Esophagus muscularis mucosa (tissue), 4 donors: Measurements from ENCODE around the gene MAD1L1. TPM values are rescaled to one million over a fixed set of nuclear protein-coding genes. Genes with fewer than 3 reads are reported as not detected.

Source experiments
- DNase-seq: peaks from one replicate; pipeline ENCODE4 v3.0.0-alpha.2; 2017; ENCODE audit errors: extremely low spot score
- H3K27ac ChIP-seq, 4 donors: fragments of 200-600 bp; sonication (generic); replicated peaks in 1 of 4; 1 replicate in 3 of 4; 2 replicates in 1 of 4; pipeline ENCODE4 v1.5.1; 2016 to 2019; ENCODE audit warnings: mild to moderate bottlenecking in 1 of 4
- H3K27me3 ChIP-seq, 4 donors: fragments of 200-600 bp; sonication (generic); one replicate each; pipeline versions ENCODE4 v1.5.1 to v1.6.0; 2016 to 2019
- H3K36me3 ChIP-seq, 4 donors: fragments of 200-600 bp; sonication (generic); one replicate each; pipeline ENCODE4 v1.5.1; 2016 to 2019
- H3K4me1 ChIP-seq, 4 donors: fragments of 200-600 bp; sonication (generic); one replicate each; pipeline ENCODE4 v1.5.1; 2016 to 2019
- H3K4me3 ChIP-seq, 4 donors: fragments of 200-600 bp; sonication (generic); 1 replicate in 2 of 4; 2 replicates in 2 of 4; pipeline ENCODE4 v1.5.1; 2016 to 2019; ENCODE audit warnings: mild to moderate bottlenecking in 4 of 4, moderate library complexity in 1 of 4
- H3K9me3 ChIP-seq, 4 donors: fragments of 200-600 bp; sonication (generic); 1 replicate in 3 of 4; 2 replicates in 1 of 4; pipeline ENCODE4 v1.5.1; 2016 to 2019
- CTCF ChIP-seq, 3 experiments: fragments of 200-600 bp in 2 of 3; fragments of 450-650 bp in 1 of 3; sonication (generic) in 2 of 3; IDR thresholded peaks; one replicate each; pipeline ENCODE4 v1.5.1; 2017 to 2019; ENCODE audit warnings: antibody characterized with exemption in 3 of 3, mild to moderate bottlenecking in 2 of 3, moderate library complexity in 1 of 3
- EP300 ChIP-seq: sonication (generic); formaldehyde crosslinking; IDR thresholded peaks from one replicate; pipeline ENCODE4 v1.6.1; 2017; ENCODE audit warnings: antibody characterized with exemption
- POLR2A ChIP-seq: fragments of 450-650 bp; IDR thresholded peaks from one replicate; pipeline ENCODE4 v1.6.1; 2017; ENCODE audit warnings: antibody characterized with exemption, moderate library complexity, mild to moderate bottlenecking, low read depth
- POLR2AphosphoS5 ChIP-seq, 2 donors: sonication (generic); formaldehyde crosslinking; IDR thresholded peaks; one replicate each; pipeline ENCODE4 v1.6.1; 2017; ENCODE audit warnings: antibody characterized with exemption in 2 of 2
- WGBS: methylation state at CpG from one replicate; pipeline ENCODE4 v1.1.5; 2018; 5-methylcytosine and 5-hydroxymethylcytosine counted together
- intact Hi-C: fragments of 100-400 bp; cut with DNase I; formaldehyde crosslinking; loops from one replicate; pipeline ENCODE4 v1.15.1; 2023
- total RNA-seq, 4 donors: library from RNA; depleted of rRNA; stranded (reverse); fragments of >200 nt; gene quantifications; one replicate each; pipeline versions ENCODE4 v1.1.0 to v1.2.1, GENCODE V29; 2016

Gene MAD1L1
- total RNA-seq, 4 donors from 2014 or later, result 22.2 to 33.1 (median 29.5) TPM

- DNase-seq, result no peak
- intact Hi-C loops, result no loop called here
- H3K4me3 ChIP-seq, result no peak overlapping the region
Observed at GRCh38 chr7:1845536-1846311, 387.0 kb downstream of the MAD1L1 start.

GRCh38 chr7:1844951-1845390 is 387.8 kb downstream of the MAD1L1 start:
- no peak for DNase-seq
- Histone ChIP-seq H3K4me3 (no peak overlapping the region), H3K36me3 (peaks cover 0 to 17% (median 8%) of the 10 kb centered on the region in 4 donors), H3K27me3 (no peaks in the 10 kb centered on the region), H3K9me3 (no peaks in the 10 kb centered on the region), H3K4me1 (no peaks in the 10 kb centered on the region), H3K27ac (no peak overlapping the region)
- 88% methylated on average over 9 of the region's 16 CpGs for WGBS
- intact Hi-C loops, result no loop called here
- TF ChIP-seq CTCF (IDR thresholded peaks at IDR 0.05) (no peak), POLR2AphosphoS5 (IDR thresholded peaks at IDR 0.05) (no peak), POLR2A (no peak), EP300 (no peak)

More at GRCh38 chr7:1845536-1846311, 387.0 kb downstream of the MAD1L1 start:
- 94% methylated on average over 35 of the region's 43 CpGs for WGBS
- no peaks in the 10 kb centered on the region for H3K4me1 ChIP-seq
- no peaks in the 10 kb centered on the region for H3K9me3 ChIP-seq
- H3K36me3 ChIP-seq, result peaks cover 0 to 17% (median 8%) of the 10 kb centered on the region in 4 donors
- no peaks in the 10 kb centered on the region for H3K27me3 ChIP-seq
- H3K27ac ChIP-seq, result no peak overlapping the region
- TF ChIP-seq CTCF (IDR thresholded peaks at IDR 0.05) (no peak), POLR2A (no peak), POLR2AphosphoS5 (IDR thresholded peaks at IDR 0.05) (no peak), EP300 (no peak)

- intact Hi-C loops, result no loop called here
- no peak for DNase-seq
- no peak for TF ChIP-seq POLR2A
- no peak for TF ChIP-seq EP300
- TF ChIP-seq POLR2AphosphoS5 (IDR thresholded peaks at IDR 0.05), result no peak
- TF ChIP-seq CTCF (IDR thresholded peaks at IDR 0.05), result no peak
- Histone ChIP-seq H3K27me3 (no peaks in the 10 kb centered on the region), H3K4me3 (no peak overlapping the region), H3K36me3 (peaks cover 0 to 17% (median 8%) of the 10 kb centered on the region in 4 donors), H3K9me3 (no peaks in the 10 kb centered on the region), H3K4me1 (no peaks in the 10 kb centered on the region), H3K27ac (no peak overlapping the region)
- 20% methylated on average over 3 of the region's 26 CpGs for WGBS
Observed at GRCh38 chr7:1844336-1844950, 388.3 kb downstream of the MAD1L1 start.

GRCh38 chr7:1843921-1844335 is 388.8 kb downstream of the MAD1L1 start:
- 76% methylated on average over 4 of the region's 11 CpGs for WGBS
- intact Hi-C loops, result no loop called here
- no peak for DNase-seq

More at GRCh38 chr7:1843921-1844335, 388.8 kb downstream of the MAD1L1 start:
- Histone ChIP-seq H3K36me3 (peaks cover 0 to 17% (median 8%) of the 10 kb centered on the region in 4 donors), H3K4me3 (no peak overlapping the region), H3K27ac (no peak overlapping the region), H3K4me1 (no peaks in the 10 kb centered on the region), H3K27me3 (no peaks in the 10 kb centered on the region), H3K9me3 (no peaks in the 10 kb centered on the region)
- TF ChIP-seq POLR2AphosphoS5 (IDR thresholded peaks at IDR 0.05), result no peak
- TF ChIP-seq POLR2A, result no peak
- TF ChIP-seq EP300, result no peak
- no peak for TF ChIP-seq CTCF (IDR thresholded peaks at IDR 0.05)
